C4-2B (cell line): ENCODE results near the gene NPB.

Experiments used
- ZFX ChIP-seq: fragments of 450-650 bp; IDR thresholded peaks from 2 replicates; pipeline ENCODE4 v1.6.1; 2017
- TF ChIP-seq, protein P1 (sequence below): fragments of 450-650 bp; conservative IDR thresholded peaks from 2 replicates; pipeline ENCODE4 v1.5.1; 2017; ENCODE audit warnings: mild to moderate bottlenecking

GRCh38 chr17:81909966-81910839, 8.2 kb downstream of the NPB start:
- TF ChIP-seq, protein P1, sequence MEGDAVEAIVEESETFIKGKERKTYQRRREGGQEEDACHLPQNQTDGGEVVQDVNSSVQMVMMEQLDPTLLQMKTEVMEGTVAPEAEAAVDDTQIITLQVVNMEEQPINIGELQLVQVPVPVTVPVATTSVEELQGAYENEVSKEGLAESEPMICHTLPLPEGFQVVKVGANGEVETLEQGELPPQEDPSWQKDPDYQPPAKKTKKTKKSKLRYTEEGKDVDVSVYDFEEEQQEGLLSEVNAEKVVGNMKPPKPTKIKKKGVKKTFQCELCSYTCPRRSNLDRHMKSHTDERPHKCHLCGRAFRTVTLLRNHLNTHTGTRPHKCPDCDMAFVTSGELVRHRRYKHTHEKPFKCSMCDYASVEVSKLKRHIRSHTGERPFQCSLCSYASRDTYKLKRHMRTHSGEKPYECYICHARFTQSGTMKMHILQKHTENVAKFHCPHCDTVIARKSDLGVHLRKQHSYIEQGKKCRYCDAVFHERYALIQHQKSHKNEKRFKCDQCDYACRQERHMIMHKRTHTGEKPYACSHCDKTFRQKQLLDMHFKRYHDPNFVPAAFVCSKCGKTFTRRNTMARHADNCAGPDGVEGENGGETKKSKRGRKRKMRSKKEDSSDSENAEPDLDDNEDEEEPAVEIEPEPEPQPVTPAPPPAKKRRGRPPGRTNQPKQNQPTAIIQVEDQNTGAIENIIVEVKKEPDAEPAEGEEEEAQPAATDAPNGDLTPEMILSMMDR = no peak
- TF ChIP-seq ZFX = no peak
